GM04503 (cell line): ENCODE data around the gene SON.
"Not testable (repeated sequence)": the region's sequence is repeated elsewhere in the genome, so short reads cannot be mapped to it uniquely, and the experiment has no call there.

Source experiments
- DNase-seq: peaks from one replicate; pipeline ENCODE4 v3.0.0-alpha.2; 2012; ENCODE audit warnings: low read depth

SON gene

GRCh38 chr21:33546086-33546485, 3.2 kb downstream of the SON start:
- no peak for DNase-seq

GRCh38 chr21:33549848-33550771, 7.3 kb downstream of the SON start:
- DNase-seq: no peak

DNA sequence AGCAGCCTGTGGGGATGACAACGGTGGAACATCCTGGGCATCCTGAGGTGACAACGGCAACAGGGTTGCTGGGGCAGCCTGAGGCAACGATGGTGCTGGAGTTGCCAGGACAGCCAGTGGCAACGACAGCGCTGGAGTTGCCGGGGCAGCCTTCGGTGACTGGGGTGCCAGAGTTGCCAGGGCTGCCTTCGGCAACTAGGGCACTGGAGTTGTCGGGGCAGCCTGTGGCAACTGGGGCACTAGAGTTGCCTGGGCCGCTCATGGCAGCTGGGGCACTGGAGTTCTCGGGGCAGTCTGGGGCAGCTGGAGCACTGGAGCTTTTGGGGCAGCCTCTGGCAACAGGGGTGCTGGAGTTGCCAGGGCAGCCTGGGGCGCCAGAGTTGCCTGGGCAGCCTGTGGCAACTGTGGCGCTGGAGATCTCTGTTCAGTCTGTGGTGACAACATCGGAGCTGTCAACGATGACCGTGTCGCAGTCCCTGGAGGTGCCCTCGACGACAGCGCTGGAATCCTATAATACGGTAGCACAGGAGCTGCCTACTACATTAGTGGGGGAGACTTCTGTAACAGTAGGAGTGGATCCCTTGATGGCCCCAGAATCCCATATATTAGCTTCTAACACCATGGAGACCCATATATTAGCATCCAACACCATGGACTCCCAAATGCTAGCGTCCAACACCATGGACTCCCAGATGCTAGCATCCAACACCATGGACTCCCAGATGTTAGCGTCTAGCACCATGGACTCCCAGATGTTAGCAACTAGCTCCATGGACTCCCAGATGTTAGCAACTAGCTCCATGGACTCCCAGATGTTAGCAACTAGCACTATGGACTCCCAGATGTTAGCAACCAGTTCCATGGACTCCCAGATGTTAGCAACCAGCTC, 8.2 kb downstream of the SON start:
- no peak for DNase-seq

- no peak for DNase-seq
Measured at GRCh38 chr21:33551664-33552063, 8.8 kb downstream of the SON start.

GRCh38 chr21:33552093-33552998, 9.5 kb downstream of the SON start:
- no peak for DNase-seq

- DNase-seq: no peak
Measured at GRCh38 chr21:33552999-33553598, 10.3 kb downstream of the SON start.

DNA sequence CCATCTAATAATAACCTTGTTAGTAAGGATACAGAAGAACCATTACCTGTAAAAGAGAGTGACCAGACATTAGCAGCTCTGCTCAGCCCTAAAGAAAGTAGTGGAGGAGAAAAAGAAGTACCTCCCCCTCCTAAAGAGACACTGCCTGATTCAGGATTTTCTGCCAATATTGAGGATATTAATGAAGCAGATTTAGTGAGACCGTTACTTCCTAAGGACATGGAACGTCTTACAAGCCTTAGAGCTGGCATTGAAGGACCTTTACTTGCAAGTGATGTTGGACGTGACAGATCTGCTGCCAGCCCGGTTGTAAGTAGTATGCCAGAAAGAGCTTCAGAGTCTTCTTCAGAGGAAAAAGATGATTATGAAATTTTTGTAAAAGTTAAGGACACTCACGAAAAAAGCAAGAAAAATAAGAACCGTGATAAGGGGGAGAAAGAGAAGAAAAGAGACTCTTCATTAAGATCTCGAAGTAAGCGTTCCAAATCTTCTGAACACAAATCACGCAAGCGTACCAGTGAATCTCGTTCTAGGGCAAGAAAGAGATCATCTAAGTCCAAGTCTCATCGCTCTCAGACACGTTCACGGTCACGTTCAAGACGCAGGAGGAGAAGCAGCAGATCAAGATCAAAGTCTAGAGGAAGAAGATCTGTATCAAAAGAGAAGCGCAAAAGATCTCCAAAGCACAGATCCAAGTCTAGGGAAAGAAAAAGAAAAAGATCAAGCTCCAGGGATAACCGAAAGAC, 11.6 kb downstream of the SON start:
- DNase-seq: no peak

DNA sequence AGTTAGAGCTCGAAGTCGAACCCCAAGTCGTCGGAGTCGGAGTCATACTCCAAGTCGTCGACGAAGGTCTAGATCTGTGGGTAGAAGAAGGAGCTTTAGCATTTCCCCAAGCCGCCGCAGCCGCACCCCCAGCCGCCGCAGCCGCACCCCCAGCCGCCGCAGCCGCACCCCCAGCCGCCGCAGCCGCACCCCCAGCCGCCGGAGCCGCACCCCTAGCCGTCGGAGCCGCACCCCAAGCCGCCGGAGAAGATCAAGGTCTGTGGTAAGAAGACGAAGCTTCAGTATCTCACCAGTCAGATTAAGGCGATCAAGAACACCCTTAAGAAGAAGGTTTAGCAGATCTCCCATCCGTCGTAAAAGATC, 12.1 kb downstream of the SON start:
- no peak for DNase-seq

DNA sequence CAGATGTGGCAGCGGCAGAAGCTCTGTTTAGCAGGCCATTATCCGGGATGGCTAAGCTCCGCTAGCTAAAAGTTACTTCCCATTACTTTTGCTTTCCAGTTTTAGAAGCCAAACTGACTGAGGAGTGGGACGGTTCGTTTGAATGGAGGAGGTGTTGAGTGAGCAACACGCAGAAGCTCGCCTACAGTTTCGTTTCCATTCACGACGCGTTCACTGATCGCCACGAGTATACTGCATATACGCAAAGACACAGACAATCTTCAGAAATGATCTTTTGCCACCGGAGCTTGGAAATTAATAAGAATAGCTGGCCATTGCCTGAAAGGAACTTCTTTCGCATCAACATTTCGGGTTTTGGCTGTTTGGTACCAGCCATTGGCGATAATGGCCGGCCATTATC, 14.6 kb downstream of the SON start:
- DNase-seq: no peak

GRCh38 chr21:33558777-33559421, 16.1 kb downstream of the SON start:
- no peak for DNase-seq

GRCh38 chr21:33559813-33560212, 17.0 kb downstream of the SON start:
- no peak for DNase-seq

DNA sequence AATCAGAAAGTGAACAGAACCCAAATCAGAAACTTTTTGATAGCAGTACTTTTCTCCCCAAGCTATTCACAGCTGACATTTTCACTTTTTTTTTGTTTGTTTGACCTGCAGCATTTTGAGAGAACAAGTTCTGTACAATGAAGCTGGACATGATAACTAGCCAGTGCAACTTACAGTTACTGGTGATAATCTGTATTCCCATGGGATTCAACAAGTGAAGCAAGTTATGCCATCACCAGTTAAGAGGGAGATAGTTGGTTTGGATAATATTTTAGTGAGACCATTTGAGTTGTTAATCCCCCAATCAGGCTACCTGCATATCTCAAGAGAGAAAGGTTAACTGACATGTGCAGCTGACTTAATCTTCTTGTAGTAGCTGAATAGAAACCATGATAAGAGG, 18.1 kb downstream of the SON start:
- no peak for DNase-seq

DNA sequence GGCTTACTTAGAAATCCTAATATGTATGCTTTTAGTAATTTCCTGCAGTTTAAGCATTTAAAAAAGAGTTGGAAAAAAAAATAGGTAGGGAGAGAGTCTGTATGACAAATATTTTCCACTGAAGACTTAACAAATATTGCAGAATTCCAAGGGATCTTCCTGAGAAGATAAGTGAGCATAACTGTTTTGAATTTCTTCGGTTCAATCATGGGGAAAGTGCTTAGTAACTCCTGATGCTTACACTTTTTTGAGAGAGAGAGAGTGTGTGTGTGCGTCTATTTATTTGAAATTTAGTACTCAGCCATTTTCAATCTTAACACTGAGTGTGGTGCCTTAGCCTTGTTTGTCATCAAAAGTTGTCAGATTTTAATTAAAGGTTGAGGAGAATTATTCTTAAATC, 18.5 kb downstream of the SON start:
- DNase-seq: no peak

GRCh38 chr21:33562389-33562788, 19.6 kb downstream of the SON start:
- DNase-seq: no peak

DNA sequence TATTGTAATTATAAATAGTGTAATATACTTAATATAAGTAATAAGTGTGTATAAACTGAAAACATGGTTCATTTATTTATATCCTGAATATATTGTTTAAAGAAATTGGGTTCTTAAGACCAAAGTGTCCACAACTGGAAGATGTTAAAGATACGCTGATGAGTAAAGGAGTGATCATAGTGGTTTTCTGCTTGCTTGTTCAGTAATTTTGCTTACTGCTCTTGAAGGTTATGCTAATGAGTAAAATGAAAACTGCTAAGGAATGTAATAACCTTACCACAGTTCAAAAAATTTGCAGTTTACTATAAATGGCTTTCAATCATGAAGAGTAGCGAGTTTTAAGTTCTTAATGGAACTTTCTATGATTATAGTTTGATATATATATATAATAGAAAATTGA, 23.7 kb downstream of the SON start:
- DNase-seq: no peak

DNA sequence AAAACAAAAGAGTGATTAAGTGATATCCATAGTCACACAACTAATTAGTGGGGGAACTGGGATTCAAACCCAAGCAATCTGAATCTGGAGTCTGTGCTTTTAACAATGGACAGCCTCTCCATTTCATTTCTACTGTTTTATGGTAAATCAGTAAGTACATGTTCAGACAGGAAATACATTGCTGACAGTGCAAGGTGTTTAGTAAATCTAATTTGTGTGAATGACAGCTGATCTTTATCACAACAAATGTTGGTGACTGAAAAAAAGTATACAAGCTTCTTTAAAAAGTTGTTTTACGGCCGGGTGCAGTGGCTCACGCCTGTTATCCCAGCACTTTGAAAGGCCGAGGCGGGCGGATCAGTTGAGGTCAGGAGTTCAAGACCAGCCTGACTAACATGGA, 25.1 kb downstream of the SON start:
- DNase-seq: no peak

GRCh38 chr21:33568448-33568847, 25.6 kb downstream of the SON start:
- DNase-seq: no peak

DNA sequence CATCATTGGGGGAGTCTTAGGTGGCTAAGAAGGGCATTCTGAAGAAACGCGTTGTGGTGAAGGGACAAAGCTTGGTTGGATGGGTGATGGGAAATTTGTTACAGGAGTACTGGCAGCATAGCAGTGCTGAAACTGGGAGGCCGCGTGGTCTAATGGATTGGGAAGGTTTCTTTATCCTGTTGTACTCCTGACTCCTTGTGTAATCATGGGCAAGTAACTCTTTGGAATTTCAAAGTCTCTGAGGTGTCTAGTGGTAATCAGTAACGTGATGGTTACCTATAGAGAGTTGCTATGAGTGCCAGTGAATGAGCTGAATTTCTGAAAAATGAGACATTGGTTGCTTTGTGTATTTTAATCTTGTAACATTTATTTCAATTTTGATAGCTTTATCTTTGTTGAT, 27.2 kb downstream of the SON start:
- no peak for DNase-seq

DNA sequence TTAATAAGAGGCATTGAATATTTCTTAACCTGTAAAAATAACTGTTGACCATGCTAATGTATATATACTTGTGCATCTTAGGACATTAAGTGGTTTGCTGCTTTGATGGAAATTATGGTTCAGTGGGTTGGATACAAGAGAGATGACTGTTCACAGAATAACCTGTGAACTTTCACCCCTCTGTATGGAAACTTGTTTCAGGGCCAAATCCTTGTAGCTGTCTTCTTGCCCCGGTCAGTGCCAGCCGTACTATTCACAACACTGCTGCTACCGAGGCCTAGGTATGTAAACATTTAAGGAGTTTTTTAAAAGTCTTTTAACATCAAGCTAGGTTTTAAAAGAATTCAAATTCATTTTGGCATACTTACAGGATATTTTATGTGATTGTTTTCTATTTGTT, 29.5 kb downstream of the SON start:
- DNase-seq: no peak

DNA sequence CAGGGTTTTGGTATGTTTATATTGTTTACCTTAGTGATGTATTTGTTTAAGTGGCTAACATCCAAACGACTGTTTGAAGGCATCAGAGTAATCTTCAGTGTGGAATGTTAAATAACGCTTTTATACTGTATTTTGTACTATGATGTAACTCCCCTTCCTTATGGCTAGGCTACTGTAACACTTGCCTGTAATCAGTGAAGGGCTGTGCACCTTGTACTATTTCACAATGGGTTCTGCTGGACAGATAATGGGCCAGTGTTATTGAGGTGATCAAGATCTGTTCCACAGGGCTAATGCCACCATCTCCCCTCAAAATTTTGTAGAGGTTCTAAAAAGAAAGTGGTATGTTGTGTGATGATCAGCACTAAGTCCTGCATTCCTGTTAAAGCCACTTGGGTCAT, 33.9 kb downstream of the SON start:
- DNase-seq: not testable (repeated sequence)
